OCI-LY1 (cell line): ENCODE measurements around the gene SLC2A9.

Experiments used
- H2AFZ ChIP-seq: fragments of 200-600 bp; sonication (generic), shearing (Covaris generic); 2 replicates; pipeline ENCODE4 v1.6.0; 2014; ENCODE audit warnings: antibody characterized with exemption, mild to moderate bottlenecking, low read length
- H3F3A ChIP-seq: fragments of 200-600 bp; sonication (generic), shearing (Covaris generic); 2 replicates; pipeline ENCODE4 v1.6.0; 2014; ENCODE audit warnings: mild to moderate bottlenecking, antibody characterized with exemption, low read length, moderate library complexity; ENCODE audit not compliant: insufficient read depth
- H3K27ac ChIP-seq: fragments of 200-600 bp; sonication (generic); 2 replicates; pipeline ENCODE4 v1.5.1; 2014; ENCODE audit warnings: low read length, mixed run types, mild to moderate bottlenecking, low read depth; ENCODE audit not compliant: poor library complexity, severe bottlenecking
- H3K27me3 ChIP-seq: fragments of 200-600 bp; sonication (generic); 2 replicates; pipeline ENCODE4 v1.6.0; 2014; ENCODE audit warnings: antibody characterized with exemption, mild to moderate bottlenecking, low read length, moderate library complexity; ENCODE audit not compliant: insufficient read depth
- H3K36me3 ChIP-seq: fragments of 200-600 bp; sonication (generic); 2 replicates; pipeline ENCODE4 v1.6.1; 2014; ENCODE audit warnings: mild to moderate bottlenecking, antibody characterized with exemption, low read length, moderate library complexity, mixed read lengths; ENCODE audit not compliant: insufficient read depth
- H3K4me1 ChIP-seq: fragments of 200-600 bp; sonication (generic); 2 replicates; pipeline ENCODE4 v1.5.1; 2014; ENCODE audit warnings: mild to moderate bottlenecking, low read length, moderate library complexity; ENCODE audit not compliant: insufficient read depth, severe bottlenecking
- H3K4me2 ChIP-seq: fragments of 200-600 bp; sonication (generic), shearing (Covaris generic); 2 replicates; pipeline ENCODE4 v1.6.1; 2014; ENCODE audit warnings: low read length
- H3K4me3 ChIP-seq: fragments of 200-600 bp; sonication (generic); 2 replicates; pipeline ENCODE4 v1.5.1; 2014; ENCODE audit warnings: low read length, low read depth, mild to moderate bottlenecking, mixed read lengths; ENCODE audit not compliant: poor library complexity, severe bottlenecking
- H3K79me2 ChIP-seq: fragments of 200-600 bp; shearing (Covaris generic); 2 replicates; pipeline ENCODE4 v1.6.1; 2016; ENCODE audit warnings: mixed run types, low read length, mixed read lengths; ENCODE audit not compliant: insufficient read depth
- H3K9ac ChIP-seq: fragments of 200-600 bp; sonication (generic), shearing (Covaris generic); 2 replicates; pipeline ENCODE4 v1.6.1; 2014; ENCODE audit warnings: mild to moderate bottlenecking, low read length, mixed read lengths
- H3K9me2 ChIP-seq: fragments of 200-600 bp; sonication (generic), shearing (Covaris generic); 2 replicates; pipeline ENCODE4 v1.6.1; 2014; ENCODE audit warnings: low read depth, mild to moderate bottlenecking, low read length, mixed read lengths
- H3K9me3 ChIP-seq: fragments of 200-600 bp; shearing (Covaris generic); 2 replicates; pipeline ENCODE4 v1.6.1; 2014; ENCODE audit warnings: low read length, mixed read lengths
- H4K20me1 ChIP-seq: fragments of 200-600 bp; sonication (generic), shearing (Covaris generic); 2 replicates; pipeline ENCODE4 v1.6.0; 2016; ENCODE audit warnings: mild to moderate bottlenecking, low read length; ENCODE audit not compliant: insufficient read depth
- EZH2 ChIP-seq: fragments of 200-600 bp; sonication (generic), shearing (Covaris generic); IDR thresholded peaks from 2 replicates; pipeline ENCODE4 v1.8.0; 2017; ENCODE audit warnings: borderline replicate concordance, mixed run types, mild to moderate bottlenecking, antibody characterized with exemption, low read length, moderate library complexity, mixed read lengths
- TF ChIP-seq, protein P1 (sequence below): fragments of 200-600 bp; sonication (generic), shearing (Covaris generic); IDR thresholded peaks from 2 replicates; pipeline ENCODE4 v1.5.1; 2017; ENCODE audit warnings: mild to moderate bottlenecking, antibody characterized with exemption, low read length, moderate library complexity, mixed read lengths

Gene SLC2A9

DNA sequence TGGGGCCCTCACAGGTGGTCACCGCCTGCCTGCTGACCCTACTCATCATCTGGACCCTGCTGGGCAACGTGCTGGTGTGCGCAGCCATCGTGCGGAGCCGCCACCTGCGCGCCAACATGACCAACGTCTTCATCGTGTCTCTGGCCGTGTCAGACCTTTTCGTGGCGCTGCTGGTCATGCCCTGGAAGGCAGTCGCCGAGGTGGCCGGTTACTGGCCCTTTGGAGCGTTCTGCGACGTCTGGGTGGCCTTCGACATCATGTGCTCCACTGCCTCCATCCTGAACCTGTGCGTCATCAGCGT lies 239.2 kb downstream of the SLC2A9 start:
- Histone ChIP-seq H3K4me1 (no peaks in the 10 kb centered on the region), H3K4me3 (no peak overlapping the region), H3K27me3 (no peaks in the 10 kb centered on the region), H3K9me3 (no peaks in the 10 kb centered on the region), H2AFZ (no peak overlapping the region), H4K20me1 (no peaks in the 10 kb centered on the region), H3K27ac (no peak overlapping the region), H3F3A (no peaks in the 10 kb centered on the region), H3K4me2 (no peak overlapping the region), H3K79me2 (no peaks in the 10 kb centered on the region), H3K36me3 (no peaks in the 10 kb centered on the region), H3K9ac (no peak overlapping the region), H3K9me2 (no peaks in the 10 kb centered on the region)
- TF ChIP-seq EZH2, result no peak
- TF ChIP-seq, protein P1, sequence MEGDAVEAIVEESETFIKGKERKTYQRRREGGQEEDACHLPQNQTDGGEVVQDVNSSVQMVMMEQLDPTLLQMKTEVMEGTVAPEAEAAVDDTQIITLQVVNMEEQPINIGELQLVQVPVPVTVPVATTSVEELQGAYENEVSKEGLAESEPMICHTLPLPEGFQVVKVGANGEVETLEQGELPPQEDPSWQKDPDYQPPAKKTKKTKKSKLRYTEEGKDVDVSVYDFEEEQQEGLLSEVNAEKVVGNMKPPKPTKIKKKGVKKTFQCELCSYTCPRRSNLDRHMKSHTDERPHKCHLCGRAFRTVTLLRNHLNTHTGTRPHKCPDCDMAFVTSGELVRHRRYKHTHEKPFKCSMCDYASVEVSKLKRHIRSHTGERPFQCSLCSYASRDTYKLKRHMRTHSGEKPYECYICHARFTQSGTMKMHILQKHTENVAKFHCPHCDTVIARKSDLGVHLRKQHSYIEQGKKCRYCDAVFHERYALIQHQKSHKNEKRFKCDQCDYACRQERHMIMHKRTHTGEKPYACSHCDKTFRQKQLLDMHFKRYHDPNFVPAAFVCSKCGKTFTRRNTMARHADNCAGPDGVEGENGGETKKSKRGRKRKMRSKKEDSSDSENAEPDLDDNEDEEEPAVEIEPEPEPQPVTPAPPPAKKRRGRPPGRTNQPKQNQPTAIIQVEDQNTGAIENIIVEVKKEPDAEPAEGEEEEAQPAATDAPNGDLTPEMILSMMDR, result no peak

DNA sequence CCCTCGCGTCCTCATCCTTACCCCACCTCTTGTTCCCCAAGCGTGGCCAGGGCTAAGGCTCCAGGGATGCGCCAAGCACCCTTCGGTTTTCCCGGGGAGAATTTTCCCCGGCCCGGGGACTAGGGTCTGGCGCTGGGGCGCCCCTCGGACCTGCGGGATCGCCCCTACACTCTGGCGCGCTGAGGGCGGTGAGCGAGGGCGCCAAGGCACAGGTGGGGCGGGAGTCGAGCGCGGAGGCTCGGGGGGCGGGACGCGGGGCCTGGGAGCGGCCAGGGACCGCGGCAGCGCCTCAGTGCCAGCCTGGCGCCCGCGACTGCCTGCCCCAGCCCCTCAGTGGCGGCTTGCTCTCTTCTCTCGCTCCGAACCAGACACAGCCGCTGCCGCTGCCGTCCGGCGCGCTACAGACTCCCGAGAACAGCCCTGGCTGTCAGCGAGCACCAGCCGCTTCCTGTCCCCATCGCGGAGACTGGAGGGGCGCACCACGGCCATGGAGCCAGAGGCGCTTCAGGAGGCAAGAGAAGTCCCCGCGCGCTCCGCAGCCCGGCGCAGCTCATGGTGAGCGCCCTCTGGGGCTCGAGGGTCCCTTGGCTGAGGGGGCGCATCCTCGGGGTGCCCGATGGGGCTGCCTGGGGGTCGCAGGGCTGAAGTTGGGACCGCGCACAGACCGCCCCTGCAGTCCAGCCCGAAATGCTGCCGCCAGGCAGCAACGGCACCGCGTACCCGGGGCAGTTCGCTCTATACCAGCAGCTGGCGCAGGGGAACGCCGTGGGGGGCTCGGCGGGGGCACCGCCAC lies 239.8 kb downstream of the SLC2A9 start, which contains the start of gene DRD5:
Gene DRD5 (plus strand): TSS at position 292 of the 793 bp plus-strand sequence. CDS start 396 bp downstream, at position 688.
- no peaks in the 10 kb centered on the region for H3K79me2 ChIP-seq
- H3K36me3 ChIP-seq, result no peaks in the 10 kb centered on the region
- H3K9me2 ChIP-seq, result no peaks in the 10 kb centered on the region
- H3K9me3 ChIP-seq, result no peaks in the 10 kb centered on the region
- H3K4me1 ChIP-seq, result no peaks in the 10 kb centered on the region
- H3F3A ChIP-seq, result no peaks in the 10 kb centered on the region
- no peak within 1 kb of the TSS for H3K27ac ChIP-seq
- H3K4me3 ChIP-seq, result no peak within 1 kb of the TSS
- no peaks in the 10 kb centered on the region for H4K20me1 ChIP-seq
- no peaks in the 10 kb centered on the region for H3K27me3 ChIP-seq
- no peak within 1 kb of the TSS for H3K4me2 ChIP-seq
- no peak within 1 kb of the TSS for H3K9ac ChIP-seq
- no peak within 1 kb of the TSS for H2AFZ ChIP-seq
- TF ChIP-seq EZH2, result no peak
- TF ChIP-seq, protein P1, result no peak
